ENCODE results near the gene NFYC.

NFYC gene

GRCh38 chr1:40740039-40740996, 48.8 kb downstream of the NFYC start:
- no peak for DNase-seq

GRCh38 chr1:40740997-40741736, 49.7 kb downstream of the NFYC start:
- no peak for DNase-seq

- no peak for DNase-seq
Measured at GRCh38 chr1:40742363-40743061, 51.0 kb downstream of the NFYC start.

- no peak for DNase-seq
Measured at GRCh38 chr1:40743452-40743851, 51.9 kb downstream of the NFYC start.

GRCh38 chr1:40743860-40744259, 52.4 kb downstream of the NFYC start:
- no peak for DNase-seq

GRCh38 chr1:40745176-40745575, 53.7 kb downstream of the NFYC start:
- no peak for DNase-seq

GRCh38 chr1:40746344-40747090, 55.0 kb downstream of the NFYC start:
- no peak for DNase-seq

- DNase-seq, result no peak
Measured at GRCh38 chr1:40748841-40749718, 57.6 kb downstream of the NFYC start.

- DNase-seq, result no peak
Measured at GRCh38 chr1:40749817-40750216, 58.3 kb downstream of the NFYC start.

GRCh38 chr1:40750451-40750908, 59.0 kb downstream of the NFYC start:
- DNase-seq, result no peak

- DNase-seq, result no peak
Measured at GRCh38 chr1:40751802-40752201, 60.3 kb downstream of the NFYC start.

GRCh38 chr1:40753142-40753882, 61.8 kb downstream of the NFYC start:
- DNase-seq, result no peak

GRCh38 chr1:40754201-40754600, 62.7 kb downstream of the NFYC start:
- DNase-seq, result no peak

- no peak for DNase-seq
Measured at GRCh38 chr1:40755067-40755466, 63.6 kb downstream of the NFYC start.

- no peak for DNase-seq
Measured at GRCh38 chr1:40756523-40756922, 65.0 kb downstream of the NFYC start.

GRCh38 chr1:40757084-40757483, 65.6 kb downstream of the NFYC start:
- no peak for DNase-seq

GRCh38 chr1:40758004-40758403, 66.5 kb downstream of the NFYC start:
- no peak for DNase-seq

GRCh38 chr1:40758578-40759343, 67.3 kb downstream of the NFYC start:
- DNase-seq, result no peak

GRCh38 chr1:40760984-40761383, 69.5 kb downstream of the NFYC start:
- no peak for DNase-seq
